ENCODE results near the gene FAM217A. TPM values are rescaled to one million over a fixed set of nuclear protein-coding genes. Genes with fewer than 3 reads are reported as not detected.

FAM217A gene
- total and polyA plus RNA-seq, 2 of the 13 experiments (the other 11 are each of a cell fraction or from before 2014, with no cell fraction given) = not detected

GRCh38 chr6:4021133-4021853, 57.6 kb downstream of the FAM217A start (continued):
- TF ChIP-seq CEBPZ (IDR thresholded peaks at IDR 0.05; ENCODE audit: low read length) (no peak), ZNF781 (CRISPR knock-in tag; IDR thresholded peaks at IDR 0.05; ENCODE audit: borderline replicate concordance, not compliant biosample characterization) (peak; percentile 70), SRY (CRISPR knock-in tag; IDR thresholded peaks at IDR 0.05) (peak; percentile 92), THYN1 (CRISPR knock-in tag; IDR thresholded peaks at IDR 0.05; ENCODE audit: borderline replicate concordance, low read depth) (no peak), ZNF44 (CRISPR knock-in tag; IDR thresholded peaks at IDR 0.05) (no peak), ZFP41 (CRISPR knock-in tag; IDR thresholded peaks at IDR 0.05; ENCODE audit: borderline replicate concordance) (no peak), MIER2 (CRISPR knock-in tag; IDR thresholded peaks at IDR 0.05) (0 out of 2 replicates have a peak, but pooled peaks have one; percentile 5), ZNF234 (CRISPR knock-in tag; conservative IDR thresholded peaks at IDR 0.05) (no peak), HMG20A (CRISPR knock-in tag; IDR thresholded peaks at IDR 0.05; ENCODE audit: borderline replicate concordance) (no peak), ZNF878 (CRISPR knock-in tag; IDR thresholded peaks at IDR 0.05) (no peak), YEATS4 (CRISPR knock-in tag; IDR thresholded peaks at IDR 0.05; ENCODE audit: borderline replicate concordance) (peak; percentile 16; the same call in 1 of the 2 replicates), ZNF83 (CRISPR knock-in tag; IDR thresholded peaks at IDR 0.05; ENCODE audit: borderline replicate concordance) (no peak), TRAFD1 (CRISPR knock-in tag; IDR thresholded peaks at IDR 0.05; ENCODE audit: borderline replicate concordance) (0 out of 2 replicates have a peak, but pooled peaks have one; percentile 44), E2F1 (CRISPR knock-in tag; IDR thresholded peaks at IDR 0.05) (peak; percentile 82), ZNF605 (CRISPR knock-in tag; IDR thresholded peaks at IDR 0.05) (peak; percentile 90; the same call in 1 of the 2 replicates), ZBTB42 (CRISPR knock-in tag; IDR thresholded peaks at IDR 0.05) (no peak; the same call in 1 of the 2 replicates), MED1 (CRISPR knock-in tag; IDR thresholded peaks at IDR 0.05) (peak; percentile 82), GMEB1 (CRISPR knock-in tag; IDR thresholded peaks at IDR 0.05; ENCODE audit: borderline replicate concordance) (peak; percentile 99), AKAP8 (CRISPR knock-in tag; IDR thresholded peaks at IDR 0.05) (peak; percentile 17; the same call in 1 of the 2 replicates), ADNP (CRISPR knock-in tag; IDR thresholded peaks at IDR 0.05) (no peak), SNRNP70 (IDR thresholded peaks at IDR 0.05; ENCODE audit: low read depth, low read length) (no peak), MIXL1 (CRISPR knock-in tag; IDR thresholded peaks at IDR 0.05) (peak; percentile 70)

Measured in HepG2 (cell line).